GM20000 (cell line): ENCODE measurements around the gene SZRD1.
"Not testable (repeated sequence)": the region's sequence is repeated elsewhere in the genome, so short reads cannot be mapped to it uniquely, and the experiment has no call there.

ENCODE experiments used
- DNase-seq: peaks from one replicate; pipeline ENCODE4 v3.0.0; 2012; ENCODE audit warnings: low spot score
- CTCF ChIP-seq: IDR thresholded peaks from 2 replicates; pipeline ENCODE4 v1.5.1; 2012; ENCODE audit warnings: mild to moderate bottlenecking, control low read depth; ENCODE audit errors: extremely low read depth, missing control alignments

Gene SZRD1

GRCh38 chr1:16340673-16341072, 26.4 kb upstream of the SZRD1 start:
- TF ChIP-seq CTCF: no peak
- DNase-seq: no peak

- DNase-seq: no peak
- TF ChIP-seq CTCF: no peak
Measured at GRCh38 chr1:16342331-16343062, 24.5 kb upstream of the SZRD1 start.

- not testable (repeated sequence) for DNase-seq
Measured at GRCh38 chr1:16343276-16343675, 23.8 kb upstream of the SZRD1 start.

DNA sequence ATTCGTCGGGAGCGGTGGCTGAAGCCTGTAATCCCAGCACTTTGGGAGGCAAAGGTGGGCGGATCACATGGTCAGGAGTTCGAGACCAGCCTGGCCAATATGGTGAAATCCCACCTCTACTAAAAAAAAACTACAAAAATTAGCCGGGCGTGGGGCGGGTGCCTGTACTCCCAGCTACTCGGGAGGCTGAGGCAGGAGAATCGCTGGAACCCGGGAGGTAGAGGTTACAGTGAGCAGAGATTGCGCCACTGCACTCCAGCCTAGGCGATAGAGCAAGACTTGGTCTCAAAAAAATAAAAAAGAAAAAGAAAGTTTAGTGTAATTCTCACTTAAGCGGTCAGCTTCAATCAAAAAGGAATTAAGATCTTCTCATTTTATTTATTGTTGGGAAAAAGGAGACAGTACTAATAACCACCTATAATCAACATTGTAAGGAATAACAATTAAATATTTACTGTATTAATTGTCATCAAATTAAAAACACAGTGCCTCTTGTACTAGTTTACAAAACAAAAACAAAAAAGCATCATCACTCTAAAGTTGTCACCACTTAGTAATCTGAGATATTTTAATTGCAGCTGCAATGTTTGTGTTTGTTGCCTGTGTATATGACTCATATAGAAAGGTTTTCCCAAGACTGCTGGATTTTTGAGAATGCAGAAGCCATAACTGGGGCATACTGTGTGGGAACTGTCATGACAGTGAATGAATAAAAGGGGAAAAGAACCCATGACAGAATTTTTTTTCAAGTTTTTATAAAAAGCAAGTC, 18.4 kb upstream of the SZRD1 start:
- DNase-seq: no peak
- no peak for TF ChIP-seq CTCF

GRCh38 chr1:16349847-16350406, 17.1 kb upstream of the SZRD1 start:
- no peak for TF ChIP-seq CTCF
- DNase-seq: no peak

- TF ChIP-seq CTCF: no peak
- peak; percentile 16 for DNase-seq
Measured at GRCh38 chr1:16351456-16351993, 15.5 kb upstream of the SZRD1 start.

DNA sequence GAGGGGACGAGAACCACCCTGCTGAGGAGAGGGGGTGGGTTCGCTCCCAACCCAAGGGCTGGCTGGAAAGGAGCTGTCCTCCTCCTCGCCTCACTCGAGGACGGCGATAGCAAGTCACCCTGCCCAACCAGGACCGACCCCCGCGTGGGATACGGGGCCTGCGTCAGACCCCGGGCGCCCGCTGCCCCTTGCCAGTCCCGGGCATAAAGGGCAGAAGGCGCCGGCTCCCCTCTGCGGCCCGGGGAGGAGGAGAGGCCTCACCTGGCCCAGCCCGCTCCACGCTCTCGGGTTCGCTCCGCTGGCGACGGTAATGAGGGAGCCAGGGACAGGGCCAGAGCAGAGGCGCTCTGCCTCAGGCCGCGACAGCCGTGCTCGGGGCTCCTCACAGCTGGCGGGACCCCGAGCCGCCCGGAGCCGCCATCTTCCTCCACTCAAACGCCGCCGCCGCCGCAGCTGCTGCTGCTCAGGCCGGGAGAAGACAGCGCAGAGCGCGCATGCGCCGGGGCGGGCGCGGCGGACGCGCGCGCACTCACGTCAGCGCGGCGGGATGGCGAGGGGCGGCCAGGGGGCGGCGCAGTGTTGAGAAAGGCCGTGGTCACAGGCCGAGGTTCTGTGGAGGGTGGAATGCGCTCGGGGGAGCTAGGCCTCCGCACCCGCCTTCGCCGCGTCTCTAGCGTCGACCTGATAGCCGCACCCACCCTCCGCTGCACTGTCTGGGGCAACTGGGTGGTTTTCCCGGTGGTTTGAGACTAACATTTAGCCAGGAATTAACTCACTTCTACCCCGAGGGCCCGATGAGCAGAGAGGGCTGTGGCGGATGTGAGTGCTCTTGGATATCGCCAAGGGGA, 14.8 kb upstream of the SZRD1 start, which contains the start of gene FBXO42:
Gene FBXO42 (minus strand): TSS at position 487 of the 848 bp plus-strand sequence. CDS start 37,062 bp downstream, outside the sequence.
- DNase-seq: peak; percentile 94
- TF ChIP-seq CTCF: peak; percentile 63
